ENCODE measurements around the gene ODF2.
"Not testable (repeated sequence)": the region's sequence is repeated elsewhere in the genome, so short reads cannot be mapped to it uniquely, and the experiment has no call there.

The ODF2 gene

DNA sequence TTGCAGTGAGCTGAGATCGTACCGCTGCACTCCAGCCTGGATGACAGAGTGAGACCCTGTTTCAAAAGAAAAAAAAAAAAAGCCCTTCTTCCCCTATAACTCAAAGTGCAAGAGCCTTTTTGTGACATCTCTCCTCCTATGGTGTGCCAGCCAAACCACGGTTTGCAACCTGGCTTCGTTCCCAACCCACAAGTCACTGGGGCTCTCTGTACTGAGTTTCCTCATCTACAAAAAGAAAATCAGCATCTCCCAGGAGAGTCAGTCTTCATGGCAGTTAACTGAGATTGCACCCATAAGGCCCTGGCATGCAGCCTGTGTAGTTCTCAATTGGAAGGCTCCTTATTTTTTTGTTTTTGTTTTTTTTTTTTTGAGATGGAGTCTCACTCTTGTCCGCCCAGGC, 14.8 kb downstream of the ODF2 start:
- in situ Hi-C loops (cut with HindIII; ENCODE audit: low pct_ligation_motif_present, low pct_unique_long_range_greater_than_20kb, low sequenced_read_pairs), result no loop called here
- DNase-seq, result peak; percentile 23

DNA sequence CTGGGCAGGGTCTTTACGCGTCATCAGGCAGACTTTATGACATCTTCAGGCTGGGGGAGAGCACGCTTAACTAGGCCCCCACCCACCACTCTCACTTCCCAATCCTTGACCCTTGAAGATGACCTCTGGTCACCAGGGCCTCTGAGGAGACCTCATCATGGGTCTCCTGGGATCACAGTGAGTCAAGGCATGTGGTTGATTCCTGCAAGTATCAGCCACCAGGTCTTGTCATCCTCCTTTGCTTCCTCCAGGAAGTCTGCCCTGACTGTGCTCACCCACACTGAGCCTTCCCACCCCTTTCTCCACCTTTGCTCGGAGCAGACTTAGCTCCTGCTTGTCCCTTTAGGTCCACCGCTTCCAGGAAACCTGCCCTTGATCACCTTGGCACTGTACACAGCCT, 17.3 kb downstream of the ODF2 start:
- in situ Hi-C loops (cut with HindIII; ENCODE audit: low pct_ligation_motif_present, low pct_unique_long_range_greater_than_20kb, low sequenced_read_pairs), result no loop called here
- no peak for DNase-seq

DNA sequence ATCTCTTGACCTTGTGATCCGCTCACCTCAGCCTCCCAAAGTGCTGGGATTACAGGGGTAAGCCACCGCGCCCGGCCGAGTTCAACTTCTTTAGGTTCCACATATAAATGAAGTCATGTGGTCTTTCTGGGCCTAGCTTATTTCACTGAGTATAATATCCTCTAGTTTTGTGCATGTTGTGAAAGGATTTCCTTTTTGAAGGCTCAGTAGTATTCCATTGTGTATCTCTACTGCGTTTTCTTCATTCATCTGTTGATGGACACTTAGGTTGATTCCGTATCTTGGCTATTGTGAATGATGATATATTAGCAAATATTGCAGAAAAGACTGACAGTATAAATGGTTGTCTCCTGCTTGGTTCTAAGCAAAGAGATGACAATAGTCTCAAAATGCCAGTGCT, 20.1 kb downstream of the ODF2 start:
- in situ Hi-C loops (cut with HindIII; ENCODE audit: low pct_ligation_motif_present, low pct_unique_long_range_greater_than_20kb, low sequenced_read_pairs), result no loop called here

DNA sequence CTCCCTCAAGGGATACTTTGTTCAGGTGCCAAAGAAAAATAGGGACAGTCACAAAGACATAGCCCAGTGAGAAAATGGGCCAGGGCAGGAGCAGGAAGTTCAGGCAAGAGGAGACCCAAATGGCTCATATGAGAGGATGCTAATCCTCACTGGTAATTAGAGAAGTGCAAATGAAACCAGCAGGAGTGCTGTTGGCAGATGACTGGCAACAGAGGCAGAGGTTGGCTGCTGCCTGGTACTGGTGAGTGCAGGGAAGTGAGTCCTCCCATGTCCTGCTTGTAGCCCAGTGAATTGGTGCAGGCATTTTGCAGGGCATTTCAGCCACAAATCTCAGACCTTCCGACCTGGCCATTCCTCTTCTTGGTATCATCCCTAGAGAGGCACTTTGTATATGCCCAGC, 23.5 kb downstream of the ODF2 start:
- in situ Hi-C loops (cut with HindIII; ENCODE audit: low pct_ligation_motif_present, low pct_unique_long_range_greater_than_20kb, low sequenced_read_pairs), result no loop called here
- no peak for DNase-seq

More for the DNA sequence above, 20.1 kb downstream of the ODF2 start:
- no peak for DNase-seq

DNA sequence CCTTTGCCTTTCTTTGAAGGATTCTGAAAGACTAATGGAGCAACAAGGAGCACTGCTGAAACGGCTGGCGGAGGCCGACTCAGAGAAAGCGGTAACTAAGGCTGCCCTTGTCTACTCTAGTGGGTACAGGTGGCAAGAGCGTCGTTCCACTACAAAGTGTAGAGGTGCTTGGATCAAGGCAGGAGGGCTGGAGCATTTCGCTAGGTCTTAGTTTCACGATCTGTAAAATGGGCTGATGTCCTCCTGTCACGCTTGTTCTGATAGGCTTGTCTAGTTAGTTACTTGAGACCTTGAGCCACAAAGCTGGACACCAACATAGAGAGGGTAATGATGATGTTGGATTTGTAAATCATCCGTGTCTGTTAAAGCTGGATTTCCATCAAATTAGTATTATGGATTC, 25.8 kb downstream of the ODF2 start:
- DNase-seq, result no peak
- in situ Hi-C loops (cut with HindIII; ENCODE audit: low pct_ligation_motif_present, low pct_unique_long_range_greater_than_20kb, low sequenced_read_pairs), result no loop called here

DNA sequence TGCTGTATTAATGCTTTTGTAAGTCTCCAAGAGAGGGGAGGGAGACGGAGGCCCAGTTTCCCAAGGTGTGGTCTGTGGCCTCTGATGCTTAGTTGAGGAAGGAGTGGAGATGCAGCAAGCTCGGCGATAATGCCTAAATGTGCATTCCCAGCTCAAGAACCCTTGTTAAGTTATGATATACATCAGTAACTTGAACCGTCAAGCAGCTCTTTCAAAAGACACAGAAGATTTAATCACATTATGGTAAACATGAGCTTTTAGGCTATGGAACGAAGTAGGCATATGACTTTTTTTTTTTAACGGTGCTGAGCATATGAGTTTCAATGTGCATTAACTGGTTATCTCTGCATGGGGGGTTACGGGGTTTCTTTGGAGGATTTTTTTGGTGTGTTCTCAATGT, 26.4 kb downstream of the ODF2 start:
- in situ Hi-C loops (cut with HindIII; ENCODE audit: low pct_ligation_motif_present, low pct_unique_long_range_greater_than_20kb, low sequenced_read_pairs), result no loop called here
- DNase-seq, result no peak

DNA sequence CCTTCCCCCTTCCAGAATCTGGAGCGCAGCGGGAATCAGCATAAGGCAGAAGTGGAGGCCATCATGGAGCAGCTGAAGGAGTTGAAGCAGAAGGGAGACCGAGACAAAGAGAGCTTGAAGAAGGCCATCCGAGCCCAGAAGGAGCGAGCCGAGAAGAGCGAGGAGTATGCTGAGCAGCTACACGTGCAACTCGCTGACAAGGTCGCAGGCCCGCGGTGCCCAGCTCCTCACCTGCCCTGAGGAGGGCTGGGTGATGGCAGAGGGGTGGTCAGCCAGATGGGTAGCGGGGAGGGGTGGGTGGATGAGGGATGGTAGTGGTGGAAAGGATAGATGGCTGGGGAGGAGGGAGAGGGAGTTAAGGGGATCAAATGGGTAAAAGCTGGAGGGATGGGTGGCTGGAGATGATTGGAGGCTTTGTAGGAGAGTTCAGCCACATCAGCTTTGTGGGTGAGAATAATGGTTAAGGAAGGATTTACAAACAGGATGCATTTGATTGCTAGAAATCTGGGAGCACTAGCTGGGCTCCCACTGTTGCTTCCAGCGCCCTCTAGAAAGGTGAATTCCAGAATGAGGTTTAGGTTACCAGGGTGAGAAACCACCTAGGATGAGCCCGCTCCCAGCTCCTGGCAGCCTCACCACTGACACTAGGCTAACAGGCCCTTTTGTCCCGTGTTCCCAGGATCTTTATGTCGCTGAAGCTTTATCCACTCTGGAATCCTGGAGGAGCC, 29.0 kb downstream of the ODF2 start:
- in situ Hi-C loops (cut with HindIII; ENCODE audit: low pct_ligation_motif_present, low pct_unique_long_range_greater_than_20kb, low sequenced_read_pairs), result no loop called here

DNA sequence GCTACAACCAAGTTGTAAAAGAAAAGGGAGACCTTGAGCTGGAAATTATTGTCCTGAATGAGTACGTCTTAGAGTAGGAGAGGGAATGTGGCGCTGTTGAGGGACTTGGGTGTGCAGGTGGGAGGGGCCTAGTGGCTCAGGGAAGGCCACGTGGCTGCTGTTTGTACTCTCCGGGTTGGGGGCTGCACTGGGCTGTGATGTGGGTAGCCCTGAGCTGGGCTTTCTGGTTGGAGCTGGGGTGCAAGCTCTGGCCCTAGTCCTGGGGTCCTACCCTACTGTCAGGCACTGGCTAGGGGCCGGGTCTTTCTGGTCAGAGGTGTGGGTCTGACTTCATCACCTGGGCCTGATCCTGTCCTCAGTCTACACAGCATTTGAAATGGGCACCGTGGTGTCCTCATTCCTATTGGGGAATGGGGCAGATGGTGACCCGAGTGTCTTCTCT, 29.6 kb downstream of the ODF2 start:
- no peak for DNase-seq
- in situ Hi-C loops (cut with HindIII; ENCODE audit: low pct_ligation_motif_present, low pct_unique_long_range_greater_than_20kb, low sequenced_read_pairs), result no loop called here

More for the DNA sequence above, 29.0 kb downstream of the ODF2 start:
- no peak for DNase-seq

DNA sequence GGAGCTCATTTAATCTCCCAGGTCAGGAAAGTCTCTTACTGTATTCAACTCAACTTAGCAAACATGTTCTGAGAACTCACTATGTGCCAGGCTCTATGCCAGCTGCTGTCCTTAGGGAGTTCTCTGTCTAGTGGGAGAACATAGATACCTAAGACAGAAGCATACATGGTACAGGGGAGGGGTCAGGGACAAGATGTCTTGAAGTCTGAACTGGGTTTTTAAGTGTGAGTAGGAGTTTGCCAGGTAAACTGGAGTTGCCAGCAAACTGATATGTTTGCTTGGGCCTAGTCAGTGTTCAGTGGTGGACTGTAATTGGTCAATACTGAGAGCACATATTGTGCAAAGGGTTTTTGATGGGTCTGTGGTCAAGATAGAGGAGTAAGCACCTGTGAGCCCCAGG, 30.4 kb downstream of the ODF2 start:
- in situ Hi-C loops (cut with HindIII; ENCODE audit: low pct_ligation_motif_present, low pct_unique_long_range_greater_than_20kb, low sequenced_read_pairs), result no loop called here
- no peak for DNase-seq

DNA sequence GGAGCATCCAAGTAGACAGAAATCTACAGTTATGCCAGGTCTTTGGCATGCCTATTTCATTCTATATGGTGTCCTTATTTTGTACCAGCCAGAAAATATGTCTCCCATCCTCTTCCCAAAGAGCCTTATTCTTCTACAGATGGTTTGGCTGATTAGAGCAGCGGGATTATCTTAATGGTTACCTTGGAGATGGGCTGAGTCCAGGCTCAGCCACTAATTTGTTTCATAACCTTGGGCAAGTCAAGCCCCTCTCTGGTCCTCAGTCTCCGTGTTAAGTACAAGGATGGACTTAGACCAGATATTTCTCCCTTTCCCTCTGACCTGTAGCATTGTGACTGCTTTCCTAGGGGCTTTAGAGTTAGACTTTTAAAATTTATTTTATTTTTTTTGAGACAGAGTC, 37.6 kb downstream of the ODF2 start:
- DNase-seq, result no peak
- in situ Hi-C loops (cut with HindIII; ENCODE audit: low pct_ligation_motif_present, low pct_unique_long_range_greater_than_20kb, low sequenced_read_pairs), result no loop called here

DNA sequence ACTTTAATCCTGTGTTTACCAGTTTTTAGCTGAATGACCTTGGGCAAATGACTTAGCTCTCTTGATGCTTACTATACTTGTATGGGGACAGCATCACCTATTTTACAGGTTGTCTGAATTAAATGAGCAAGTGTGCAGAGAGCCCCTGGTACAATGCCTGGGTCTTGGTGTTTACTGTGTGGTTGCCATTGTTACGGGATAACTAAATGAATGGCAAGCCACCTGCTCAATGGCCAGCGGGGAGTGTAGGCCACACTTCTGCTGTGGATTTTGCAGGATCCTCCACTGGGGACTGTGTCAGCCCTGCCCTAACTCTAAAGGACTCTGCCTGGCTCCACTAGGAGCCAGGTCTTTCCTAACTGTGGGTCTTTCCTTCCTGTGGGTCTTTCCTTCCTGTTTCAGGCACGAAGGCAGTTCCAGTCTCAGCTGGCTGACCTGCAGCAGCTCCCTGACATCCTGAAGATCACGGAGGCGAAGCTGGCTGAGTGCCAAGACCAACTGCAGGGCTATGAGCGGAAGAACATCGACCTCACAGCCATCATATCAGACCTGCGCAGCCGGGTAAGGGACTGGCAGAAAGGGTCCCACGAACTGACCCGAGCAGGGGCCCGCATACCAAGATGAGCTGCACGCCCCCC, 38.4 kb downstream of the ODF2 start:
- in situ Hi-C loops (cut with HindIII; ENCODE audit: low pct_ligation_motif_present, low pct_unique_long_range_greater_than_20kb, low sequenced_read_pairs), result no loop called here
- DNase-seq, result no peak

DNA sequence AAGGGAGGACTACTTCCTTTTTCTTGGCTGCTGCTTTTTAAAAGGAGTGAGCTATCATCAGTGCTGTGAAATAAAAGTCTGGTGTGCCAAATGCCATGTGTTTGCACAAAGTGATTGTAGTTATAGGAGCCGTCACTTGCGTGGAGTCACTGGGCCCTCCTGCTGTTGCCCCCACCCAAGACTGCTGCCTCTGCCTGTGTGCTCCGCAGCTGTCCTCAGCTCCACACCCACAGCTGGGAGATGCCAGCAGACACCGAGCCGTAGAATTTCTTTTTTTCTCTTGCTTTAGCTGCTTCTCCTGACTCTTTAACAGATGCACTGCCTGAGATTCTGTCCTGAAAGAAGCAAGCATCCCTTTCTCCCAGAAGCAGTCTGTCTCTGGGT, 38.9 kb downstream of the ODF2 start:
- DNase-seq, result no peak
- in situ Hi-C loops (cut with HindIII; ENCODE audit: low pct_ligation_motif_present, low pct_unique_long_range_greater_than_20kb, low sequenced_read_pairs), result no loop called here

DNA sequence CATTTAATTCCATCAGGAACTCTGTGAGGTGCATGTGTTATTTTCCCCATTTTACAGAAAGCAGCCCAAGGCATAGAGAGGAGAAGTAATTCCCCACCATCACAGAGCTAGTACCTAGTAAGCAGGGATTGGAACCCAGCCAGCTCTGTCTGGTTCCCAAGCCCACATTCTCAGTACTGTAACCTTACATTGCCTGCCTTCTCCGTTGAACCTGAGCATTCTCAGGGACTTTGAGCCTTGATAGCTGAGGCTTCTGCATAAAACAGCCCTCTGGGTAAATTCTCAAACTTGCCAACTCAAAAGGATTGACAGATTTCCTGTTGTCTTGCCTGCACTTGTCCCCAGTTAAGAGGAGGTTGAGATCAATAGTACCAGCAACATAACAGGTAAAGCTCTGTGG, 39.5 kb downstream of the ODF2 start:
- in situ Hi-C loops (cut with HindIII; ENCODE audit: low pct_ligation_motif_present, low pct_unique_long_range_greater_than_20kb, low sequenced_read_pairs), result no loop called here
- DNase-seq, result no peak

DNA sequence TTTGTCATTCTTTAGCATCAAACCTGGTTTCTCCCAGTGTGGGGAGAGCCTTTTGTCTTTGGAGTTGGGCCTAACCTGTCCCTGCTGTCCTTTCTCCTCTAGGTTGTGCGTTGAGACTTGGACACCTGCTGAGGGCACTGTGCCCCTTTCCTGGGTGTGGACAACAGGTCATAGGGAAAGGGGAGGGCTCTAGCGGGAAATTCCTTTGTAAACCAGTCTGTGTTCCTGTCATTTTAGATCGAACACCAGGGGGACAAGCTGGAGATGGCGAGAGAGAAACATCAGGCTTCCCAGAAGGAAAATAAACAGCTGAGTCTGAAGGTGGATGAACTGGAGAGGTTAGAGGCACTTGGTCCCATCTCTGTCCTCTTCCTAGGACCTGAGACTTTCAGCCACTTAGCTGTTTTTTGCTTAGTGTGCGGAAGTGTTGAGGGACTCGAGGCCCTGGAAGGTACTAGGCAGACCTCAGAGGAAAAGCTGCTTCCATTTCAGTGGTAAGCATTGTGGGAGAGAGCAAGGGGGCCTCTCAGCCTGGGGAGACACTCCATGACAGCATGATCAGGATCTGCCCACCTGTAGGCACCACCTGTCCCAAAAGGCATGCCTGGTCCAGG, 40.1 kb downstream of the ODF2 start:
- no peak for DNase-seq
- in situ Hi-C loops (cut with HindIII; ENCODE audit: low pct_ligation_motif_present, low pct_unique_long_range_greater_than_20kb, low sequenced_read_pairs), result no loop called here

DNA sequence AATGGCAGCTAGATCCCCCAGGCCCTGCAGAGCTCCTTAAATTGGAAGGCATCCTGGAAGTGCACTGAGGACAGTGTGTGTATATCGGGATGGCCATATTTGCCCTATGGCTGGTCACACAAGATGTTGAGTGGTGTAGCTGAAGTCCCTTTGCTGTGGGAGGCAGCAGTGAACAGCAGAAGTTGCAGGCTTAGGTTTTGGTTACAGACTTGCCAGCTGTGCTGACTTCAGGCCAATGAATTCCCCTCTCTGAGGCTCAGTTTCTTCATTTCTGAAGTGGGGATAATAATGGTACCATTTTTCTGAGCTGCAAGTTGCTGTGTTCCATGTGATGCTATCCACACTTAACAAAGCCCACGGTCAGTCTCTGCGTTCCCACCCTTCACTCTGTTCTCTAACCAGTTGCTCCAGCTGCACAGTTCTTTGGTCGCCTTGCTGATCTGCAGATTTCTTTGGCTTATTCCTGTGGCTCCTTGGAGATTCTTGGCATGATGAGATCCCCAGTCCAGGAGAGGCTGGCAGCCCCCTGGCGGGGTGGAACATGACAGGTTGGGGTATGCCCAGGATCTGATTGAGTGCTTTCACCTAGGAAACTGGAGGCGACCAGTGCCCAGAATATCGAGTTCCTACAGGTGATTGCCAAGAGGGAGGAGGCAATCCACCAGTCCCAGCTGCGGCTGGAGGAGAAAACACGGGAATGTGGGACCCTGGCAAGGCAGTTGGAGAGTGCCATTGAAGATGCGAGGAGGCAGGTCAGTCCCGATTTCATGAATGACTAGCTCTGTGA, 42.2 kb downstream of the ODF2 start:
- in situ Hi-C loops (cut with HindIII; ENCODE audit: low pct_ligation_motif_present, low pct_unique_long_range_greater_than_20kb, low sequenced_read_pairs), result no loop called here

DNA sequence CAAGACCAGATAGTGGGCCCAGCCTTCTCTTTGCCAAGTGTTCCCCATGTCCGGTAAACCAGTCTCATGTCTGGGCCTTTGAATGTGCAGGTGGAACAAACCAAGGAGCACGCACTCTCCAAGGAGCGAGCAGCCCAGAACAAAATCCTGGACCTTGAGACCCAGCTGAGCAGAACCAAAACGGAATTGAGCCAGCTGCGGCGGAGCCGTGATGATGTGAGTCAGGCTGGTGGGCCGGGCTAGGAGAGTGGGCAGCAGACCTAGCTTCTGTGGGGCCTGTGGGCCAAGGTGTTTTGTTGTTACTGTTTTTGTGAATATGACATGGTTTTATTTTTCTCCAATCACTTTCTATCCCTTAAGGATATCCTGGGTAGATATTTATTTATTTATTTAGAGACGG, 43.1 kb downstream of the ODF2 start:
- in situ Hi-C loops (cut with HindIII; ENCODE audit: low pct_ligation_motif_present, low pct_unique_long_range_greater_than_20kb, low sequenced_read_pairs), result no loop called here
- no peak for DNase-seq

More for the DNA sequence above, 42.2 kb downstream of the ODF2 start:
- no peak for DNase-seq

DNA sequence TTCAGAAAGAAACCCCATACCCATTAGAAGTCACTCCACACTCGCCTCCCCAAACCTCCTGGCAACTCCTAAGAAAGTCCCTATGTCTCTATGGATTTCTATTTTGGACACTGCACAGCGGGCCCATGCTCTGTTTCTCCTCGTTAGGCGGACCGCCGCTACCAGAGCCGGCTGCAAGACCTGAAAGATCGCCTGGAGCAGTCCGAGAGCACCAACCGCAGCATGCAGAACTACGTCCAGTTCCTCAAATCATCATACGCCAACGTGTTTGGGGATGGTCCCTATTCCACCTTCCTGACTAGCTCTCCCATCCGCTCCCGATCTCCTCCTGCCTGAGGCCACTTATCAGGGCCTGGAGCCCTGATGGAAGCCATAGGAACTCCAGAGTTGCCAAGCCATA, 44.1 kb downstream of the ODF2 start:
- no peak for DNase-seq
- in situ Hi-C loops (cut with HindIII; ENCODE audit: low pct_ligation_motif_present, low pct_unique_long_range_greater_than_20kb, low sequenced_read_pairs), result no loop called here

DNA sequence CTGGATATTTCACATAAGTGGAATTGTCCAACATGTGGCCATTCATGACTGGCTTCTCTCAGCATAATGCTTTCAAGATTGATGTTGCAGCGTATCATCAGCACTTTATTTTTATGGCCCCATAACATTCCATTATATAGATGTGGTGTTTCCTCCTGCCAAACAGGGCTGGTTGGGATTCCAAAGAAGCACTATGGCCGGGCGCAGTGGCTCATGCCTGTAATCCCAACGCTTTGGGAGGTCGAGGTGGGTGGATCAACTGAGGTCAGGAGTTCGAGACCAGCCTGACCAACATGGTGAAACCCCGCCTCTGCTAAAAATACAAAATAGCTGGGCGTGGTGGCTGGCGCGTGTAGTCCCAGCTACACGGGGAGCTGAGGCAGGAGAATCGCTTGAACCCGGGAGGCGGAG, 47.6 kb downstream of the ODF2 start:
- DNase-seq; in situ Hi-C loops (cut with HindIII; ENCODE audit: low pct_ligation_motif_present, low pct_unique_long_range_greater_than_20kb, low sequenced_read_pairs): not testable (repeated sequence)

DNA sequence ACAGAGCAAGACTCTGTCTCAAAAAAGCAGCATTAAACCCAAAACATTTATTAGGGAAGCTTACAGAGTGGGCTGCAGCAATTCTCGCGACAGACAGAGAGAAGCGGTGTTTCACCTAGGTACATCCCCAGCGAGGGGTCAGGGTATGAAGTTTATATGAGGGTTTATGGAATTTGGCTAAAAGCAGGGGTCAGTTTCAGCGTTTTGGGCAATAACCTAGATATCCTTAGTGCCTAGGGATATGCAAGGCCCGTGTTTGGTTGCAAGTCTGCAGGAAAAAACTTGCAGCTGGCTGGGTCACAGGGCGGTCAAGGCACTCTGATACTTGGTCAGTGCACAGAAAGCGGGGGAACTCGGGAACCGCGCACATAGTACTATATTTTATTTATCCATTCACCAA, 48.1 kb downstream of the ODF2 start:
- in situ Hi-C loops (cut with HindIII; ENCODE audit: low pct_ligation_motif_present, low pct_unique_long_range_greater_than_20kb, low sequenced_read_pairs), result no loop called here
- no peak for DNase-seq

Data from ACHN (cell line).